ENCODE data around the gene SLC16A3. TPM values are rescaled to one million over a fixed set of nuclear protein-coding genes. Genes with fewer than 3 reads are reported as not detected.

Gene SLC16A3
- total and polyA plus RNA-seq, 9 of the 15 experiments (the other 6 are each of a cell fraction or from before 2014, with no cell fraction given), result 0.11 to 5.4 (median 1.2) TPM; not detected in 2

- TF ChIP-seq NR4A1 (CRISPR knock-in tag; IDR thresholded peaks at IDR 0.05) (0 out of 2 replicates have a peak, but pooled peaks have one; percentile 26), NR4A1 (tag; IDR thresholded peaks at IDR 0.05) (no peak), ZFX (CRISPR knock-in tag; IDR thresholded peaks at IDR 0.05) (peak; percentile 66), ZNF584 (CRISPR knock-in tag; IDR thresholded peaks at IDR 0.05; ENCODE audit: low read depth) (0 out of 2 replicates have a peak, but pooled peaks have one; percentile 55), XRCC4 (IDR thresholded peaks at IDR 0.05; ENCODE audit: extremely low read depth, insufficient read depth, insufficient read length) (no peak), RBFOX2 (IDR thresholded peaks at IDR 0.05; ENCODE audit: low read depth, low read length) (peak; percentile 12; the same call in 1 of the 2 replicates), TCFL5 (CRISPR knock-in tag; conservative IDR thresholded peaks at IDR 0.05) (no peak), ZNF197 (CRISPR knock-in tag; IDR thresholded peaks at IDR 0.05; ENCODE audit: low read depth) (0 out of 2 replicates have a peak, but pooled peaks have one; percentile 32), PHB (CRISPR knock-in tag; IDR thresholded peaks at IDR 0.05) (no peak), ZBTB11 (CRISPR knock-in tag; IDR thresholded peaks at IDR 0.05) (peak in 1 of 3 experiments; percentile 40; a peak in 1 of 6 replicates), RFX1 (IDR thresholded peaks at IDR 0.05) (no peak), KDM4B (IDR thresholded peaks at IDR 0.05; ENCODE audit: borderline replicate concordance in 2 of 2, low read depth in 1 of 2) (peak in 1 of 2 experiments; percentile 30; a peak in 1 of 4 replicates), EGR1 (conservative IDR thresholded peaks at IDR 0.05) (peak; percentile 40; the same call in 1 of the 2 replicates), SPI1 (IDR thresholded peaks at IDR 0.05; ENCODE audit: borderline replicate concordance, low read depth, low read length) (peak; percentile 20; the same call in 1 of the 2 replicates), ARID4B (CRISPR knock-in tag; IDR thresholded peaks at IDR 0.05) (peak; percentile 33; the same call in 1 of the 2 replicates)
These were observed 12.3 kb upstream of the SLC16A3 start (continued) for GRCh38 chr17:82216301-82217119.
